ENCODE measurements around the gene GNPTG. TPM values are rescaled to one million over a fixed set of nuclear protein-coding genes. Genes with fewer than 3 reads are reported as not detected.

GNPTG gene
- total and polyA plus RNA-seq, 2 donors (not counting 1 experiment from before 2014, with no cell fraction given) = 76.0 to 109 TPM

- Histone ChIP-seq H3K4me2 (replicated peaks; ENCODE audit: low read depth, low read length, poor library complexity, severe bottlenecking) (peak overlapping the region; percentile 95), H3K27me3 (replicated peaks in 1 of 4; ENCODE audit: control extremely low read depth in 1 of 4, control insufficient read depth in 3 of 4, insufficient read depth in 4 of 4, low read length in 3 of 4) (no peaks in the 10 kb centered on the region), H3K36me3 (replicated peaks in 1 of 2; ENCODE audit: control extremely low read depth in 1 of 2, control insufficient read depth in 1 of 2, extremely low read depth in 1 of 2, insufficient read depth in 2 of 2, low read length in 1 of 2) (no peaks in the 10 kb centered on the region), H4K20me1 (ENCODE audit: control insufficient read depth, insufficient read depth, low read length, poor library complexity, severe bottlenecking) (peaks cover 16% of the 10 kb centered on the region), H3K27ac (ENCODE audit: low read length in 2 of 2) (peak overlapping the region in 1 of 2 donors; percentile 42), H3K4me1 (ENCODE audit: control insufficient read depth in 2 of 2, insufficient read depth in 2 of 2, low read length in 2 of 2) (peaks cover 16 to 34% of the 10 kb centered on the region in 2 donors), H3K9me3 (ENCODE audit: control extremely low read depth in 1 of 3, control insufficient read depth in 2 of 3, insufficient read depth in 1 of 3, low read length in 2 of 3) (peaks cover 0 to 3% (median 0%) of the 10 kb centered on the region in 3 donors), H2AFZ (ENCODE audit: insufficient read depth, low read depth, low read length, poor library complexity, severe bottlenecking) (no peak overlapping the region), H3K4me3 (ENCODE audit: control extremely low read depth in 1 of 5, extremely low read depth in 1 of 5, insufficient read depth in 1 of 5, low read depth in 2 of 5, low read length in 4 of 5) (peak overlapping the region in 4 of 5 experiments; percentile 38 to 68 (median 44)), H3K79me2 (ENCODE audit: control insufficient read depth, insufficient read depth, low read length) (no peaks in the 10 kb centered on the region), H3K9ac (ENCODE audit: low read length) (peak overlapping the region; percentile 59)
- peaks cover 23% of the 10 kb centered on the region for H3K4me1 Mint-ChIP-seq
- H3K4me3 Mint-ChIP-seq = peak overlapping the region; percentile 86
- no peak for TF ChIP-seq EZH2 (IDR thresholded peaks at IDR 0.05; ENCODE audit: borderline replicate concordance, insufficient read depth, low read depth, low read length, poor library complexity, severe bottlenecking)
- no peak for TF ChIP-seq CTCF (IDR thresholded peaks at IDR 0.05)
- ChIA-PET CTCF (interaction anchor here (0.9 to 1.6 kb wide), 4 partner anchors 10 to 41 kb away, joined by 4 to 8 read pairs (median 6); no protein-coding TSS in a partner anchor), POLR2A (interaction anchor here (0.8 to 2.0 kb wide), 6 partner anchors 9 to 79 kb away, joined by 3 to 11 read pairs (median 4); partner anchors contain the start of genes UBE2I and UQCC4)
- DNase-seq = no peak
- intact Hi-C loops (cut with micrococcal nuclease) = loop anchor here (1.0 to 10.0 kb wide), 5 partner anchors 8 to 441 kb away; partner anchors contain the start of genes BAIAP3, CRAMP1, IFT140 and NUBP2
- H3K27ac Mint-ChIP-seq = peak overlapping the region; percentile 91
- no peaks in the 10 kb centered on the region for H3K9me3 Mint-ChIP-seq (ENCODE audit: insufficient read depth)
- no peak for ATAC-seq (ENCODE audit: low read depth)
- WGBS (ENCODE audit: insufficient coverage) = 84% methylated on average over 35 of the region's 39 CpGs
- H3K27me3 Mint-ChIP-seq = no peaks in the 10 kb centered on the region
Measured at GRCh38 chr16:1341495-1342420, 10.0 kb upstream of the GNPTG start.
